Ishikawa (cell line): Measurements from ENCODE around the gene FLT1.

Experiments used
- CEBPB ChIP-seq: IDR thresholded peaks from 2 replicates; pipeline ENCODE4 v1.6.1; 2012
- EGR1 ChIP-seq: IDR thresholded peaks from 2 replicates; pipeline ENCODE4 v1.6.1; 2012
- EP300 ChIP-seq: IDR thresholded peaks from 2 replicates; pipeline ENCODE4 v1.6.1; 2012; ENCODE audit warnings: borderline replicate concordance
- FOXM1 ChIP-seq: IDR thresholded peaks from 2 replicates; pipeline ENCODE4 v1.6.1; 2012; ENCODE audit warnings: low read depth, borderline replicate concordance
- MAX ChIP-seq: IDR thresholded peaks from 2 replicates; pipeline ENCODE4 v1.6.1; 2012
- NFIC ChIP-seq: IDR thresholded peaks from 2 replicates; pipeline ENCODE4 v1.6.1; 2012
- RAD21 ChIP-seq: IDR thresholded peaks from 2 replicates; pipeline ENCODE4 v1.6.1; 2012; ENCODE audit warnings: low read depth
- REST ChIP-seq: IDR thresholded peaks from 2 replicates; pipeline ENCODE4 v1.6.1; 2012; ENCODE audit warnings: low read depth, mild to moderate bottlenecking
- TAF1 ChIP-seq: IDR thresholded peaks from 2 replicates; pipeline ENCODE4 v1.6.1; 2012; ENCODE audit warnings: low read depth, mild to moderate bottlenecking
- TCF12 ChIP-seq: IDR thresholded peaks from 2 replicates; pipeline ENCODE4 v1.6.1; 2012; ENCODE audit warnings: low read depth
- USF1 ChIP-seq: IDR thresholded peaks from 2 replicates; pipeline ENCODE4 v1.6.1; 2012
- YY1 ChIP-seq: IDR thresholded peaks from 2 replicates; pipeline ENCODE4 v1.6.1; 2012; ENCODE audit warnings: low read depth

- no peak for TF ChIP-seq MAX
- no peak for TF ChIP-seq EP300
- TF ChIP-seq RAD21, result no peak
- TF ChIP-seq NFIC, result no peak
- TF ChIP-seq USF1, result no peak
- TF ChIP-seq CEBPB, result no peak
- TF ChIP-seq YY1, result no peak
- TF ChIP-seq EGR1, result no peak
- no peak for TF ChIP-seq TAF1
- TF ChIP-seq REST, result no peak
- TF ChIP-seq TCF12, result no peak
- no peak for TF ChIP-seq FOXM1
Measured at GRCh38 chr13:28476919-28477708, 17.8 kb downstream of the FLT1 start.
